Measurements from ENCODE around the gene CACHD1. TPM values are rescaled to one million over a fixed set of nuclear protein-coding genes. Genes with fewer than 3 reads are reported as not detected.

The CACHD1 gene
- total and polyA plus RNA-seq, 8 donors, result 11.3 to 38.0 (median 32.7) TPM

GRCh38 chr1:64616039-64616438 is 146.1 kb downstream of the CACHD1 start:
- Histone ChIP-seq H3K36me3 (peaks cover 0 to 6% of the 10 kb centered on the region in 2 donors), H3K27ac (no peak overlapping the region), H3K9me3 (peaks cover 0 to 1% of the 10 kb centered on the region in 2 donors), H3K4me3 (no peak overlapping the region), H3K27me3 (no peaks in the 10 kb centered on the region), H3K4me1 (no peaks in the 10 kb centered on the region)
- TF ChIP-seq CTCF (IDR thresholded peaks at IDR 0.05), result no peak
- intact Hi-C loops (cut with DNase I), result no loop called here
- DNase-seq (no peak), ATAC-seq (no peak)

- ATAC-seq, result peak; percentile 44
- intact Hi-C loops (cut with DNase I), result no loop called here
- TF ChIP-seq CTCF (IDR thresholded peaks at IDR 0.05), result no peak
Measured at GRCh38 chr1:64623750-64624191, 153.8 kb downstream of the CACHD1 start.

GRCh38 chr1:64624218-64624713 is 154.3 kb downstream of the CACHD1 start:
- no peaks in the 10 kb centered on the region for H3K9me3 ChIP-seq
- intact Hi-C loops (cut with DNase I), result no loop called here
- no peaks in the 10 kb centered on the region for H3K27me3 ChIP-seq
- no peak overlapping the region for H3K27ac ChIP-seq
- H3K36me3 ChIP-seq, result no peaks in the 10 kb centered on the region
- DNase-seq (no peak), ATAC-seq (no peak)
- H3K4me3 ChIP-seq, result no peak overlapping the region
- H3K4me1 ChIP-seq, result peaks cover 4% of the 10 kb centered on the region in 2 donors
- no peak for TF ChIP-seq CTCF (IDR thresholded peaks at IDR 0.05)

More at GRCh38 chr1:64623750-64624191, 153.8 kb downstream of the CACHD1 start:
- peaks cover 4% of the 10 kb centered on the region in 2 donors for H3K4me1 ChIP-seq
- no peaks in the 10 kb centered on the region for H3K27me3 ChIP-seq
- no peaks in the 10 kb centered on the region for H3K36me3 ChIP-seq
- no peak overlapping the region for H3K4me3 ChIP-seq
- H3K27ac ChIP-seq, result no peak overlapping the region
- no peak for DNase-seq
- H3K9me3 ChIP-seq, result no peaks in the 10 kb centered on the region

- no peak overlapping the region for H3K27ac ChIP-seq
- no peaks in the 10 kb centered on the region for H3K36me3 ChIP-seq
- intact Hi-C loops (cut with DNase I), result no loop called here
- DNase-seq (peak in 2 of 4 donors; percentile 68 to 76), ATAC-seq (no peak)
- H3K4me1 ChIP-seq, result peaks cover 4% of the 10 kb centered on the region in 2 donors
- H3K4me3 ChIP-seq, result no peak overlapping the region
- no peaks in the 10 kb centered on the region for H3K27me3 ChIP-seq
- no peak for TF ChIP-seq CTCF (IDR thresholded peaks at IDR 0.05)
- no peaks in the 10 kb centered on the region for H3K9me3 ChIP-seq
Measured at GRCh38 chr1:64624808-64625207, 154.9 kb downstream of the CACHD1 start.

GRCh38 chr1:64630611-64631010 is 160.7 kb downstream of the CACHD1 start:
- DNase-seq (no peak), ATAC-seq (no peak)
- no peaks in the 10 kb centered on the region for H3K27me3 ChIP-seq
- peaks cover 0 to 5% of the 10 kb centered on the region in 2 donors for H3K36me3 ChIP-seq
- H3K27ac ChIP-seq, result no peak overlapping the region
- no peak for TF ChIP-seq CTCF (IDR thresholded peaks at IDR 0.05)
- intact Hi-C loops (cut with DNase I), result no loop called here
- H3K4me1 ChIP-seq, result no peaks in the 10 kb centered on the region
- H3K4me3 ChIP-seq, result no peak overlapping the region
- no peaks in the 10 kb centered on the region for H3K9me3 ChIP-seq
